ENCODE results near the gene ANO2.
"Not testable (repeated sequence)": the region's sequence is repeated elsewhere in the genome, so short reads cannot be mapped to it uniquely, and the experiment has no call there.

Gene ANO2

GRCh38 chr12:5690240-5690639 lies 254.8 kb downstream of the ANO2 start:
- DNase-seq: no peak
- TF ChIP-seq POLR2A (IDR thresholded peaks at IDR 0.05; ENCODE audit: low read length) (no peak), GATA1 (IDR thresholded peaks at IDR 0.05; ENCODE audit: low read depth, low read length) (no peak)

GRCh38 chr12:5689773-5690172 lies 255.3 kb downstream of the ANO2 start:
- no peak for TF ChIP-seq POLR2A (IDR thresholded peaks at IDR 0.05; ENCODE audit: low read length)
- DNase-seq: peak in 1 of 2 experiments; percentile 6

GRCh38 chr12:5688226-5688625 lies 256.8 kb downstream of the ANO2 start:
- no peak for TF ChIP-seq GATA1 (IDR thresholded peaks at IDR 0.05; ENCODE audit: low read depth, low read length)
- no peak for TF ChIP-seq POLR2A (IDR thresholded peaks at IDR 0.05; ENCODE audit: low read length)
- DNase-seq: no peak

GRCh38 chr12:5685935-5686334 lies 259.1 kb downstream of the ANO2 start:
- DNase-seq: no peak
- no peak for TF ChIP-seq POLR2A (IDR thresholded peaks at IDR 0.05; ENCODE audit: low read length)
- TF ChIP-seq GATA1 (IDR thresholded peaks at IDR 0.05; ENCODE audit: low read depth, low read length): no peak

GRCh38 chr12:5684989-5685388 lies 260.1 kb downstream of the ANO2 start:
- TF ChIP-seq POLR2A (IDR thresholded peaks at IDR 0.05; ENCODE audit: low read length) (no peak), GATA1 (IDR thresholded peaks at IDR 0.05; ENCODE audit: low read depth, low read length) (no peak)
- no peak for DNase-seq

GRCh38 chr12:5682581-5682980 lies 262.5 kb downstream of the ANO2 start:
- no peak for DNase-seq
- no peak for TF ChIP-seq GATA1 (IDR thresholded peaks at IDR 0.05; ENCODE audit: low read depth, low read length)
- TF ChIP-seq POLR2A (IDR thresholded peaks at IDR 0.05; ENCODE audit: low read length): no peak

- TF ChIP-seq POLR2A (IDR thresholded peaks at IDR 0.05; ENCODE audit: low read length) (no peak), GATA1 (IDR thresholded peaks at IDR 0.05; ENCODE audit: low read depth, low read length) (no peak)
- DNase-seq: no peak
Observed at GRCh38 chr12:5678176-5678575, 266.9 kb downstream of the ANO2 start.

GRCh38 chr12:5669624-5670023 lies 275.4 kb downstream of the ANO2 start:
- DNase-seq: not testable (repeated sequence)

- DNase-seq: no peak
Observed at GRCh38 chr12:5665615-5666014, 279.4 kb downstream of the ANO2 start.

GRCh38 chr12:5661811-5662210 lies 283.2 kb downstream of the ANO2 start:
- TF ChIP-seq POLR2A (IDR thresholded peaks at IDR 0.05; ENCODE audit: low read length) (no peak), GATA1 (IDR thresholded peaks at IDR 0.05; ENCODE audit: low read depth, low read length) (no peak)
- no peak for DNase-seq

More at GRCh38 chr12:5665615-5666014, 279.4 kb downstream of the ANO2 start:
- TF ChIP-seq GATA1 (IDR thresholded peaks at IDR 0.05; ENCODE audit: low read depth, low read length) (no peak), POLR2A (IDR thresholded peaks at IDR 0.05; ENCODE audit: low read length) (no peak)

GRCh38 chr12:5660238-5660637 lies 284.8 kb downstream of the ANO2 start:
- TF ChIP-seq POLR2A (IDR thresholded peaks at IDR 0.05; ENCODE audit: low read length) (no peak), GATA1 (IDR thresholded peaks at IDR 0.05; ENCODE audit: low read depth, low read length) (no peak)
- DNase-seq: no peak

GRCh38 chr12:5658339-5658941 lies 286.6 kb downstream of the ANO2 start:
- not testable (repeated sequence) for DNase-seq

- no peak for TF ChIP-seq POLR2A (IDR thresholded peaks at IDR 0.05; ENCODE audit: low read length)
- no peak for TF ChIP-seq GATA1 (IDR thresholded peaks at IDR 0.05; ENCODE audit: low read depth, low read length)
- no peak for DNase-seq
Observed at GRCh38 chr12:5656836-5657235, 288.2 kb downstream of the ANO2 start.

GRCh38 chr12:5655120-5655519 lies 289.9 kb downstream of the ANO2 start:
- TF ChIP-seq POLR2A (IDR thresholded peaks at IDR 0.05; ENCODE audit: low read length) (no peak), GATA1 (IDR thresholded peaks at IDR 0.05; ENCODE audit: low read depth, low read length) (no peak)
- DNase-seq: no peak

- peak in 1 of 2 experiments; percentile 2 for DNase-seq
- TF ChIP-seq POLR2A (IDR thresholded peaks at IDR 0.05; ENCODE audit: low read length): no peak
- TF ChIP-seq GATA1 (IDR thresholded peaks at IDR 0.05; ENCODE audit: low read depth, low read length): no peak
Observed at GRCh38 chr12:5654019-5654418, 291.0 kb downstream of the ANO2 start.
